Measurements from ENCODE around the gene PI4KA.
"Not testable (repeated sequence)": the region's sequence is repeated elsewhere in the genome, so short reads cannot be mapped to it uniquely, and the experiment has no call there.

PI4KA gene

DNA sequence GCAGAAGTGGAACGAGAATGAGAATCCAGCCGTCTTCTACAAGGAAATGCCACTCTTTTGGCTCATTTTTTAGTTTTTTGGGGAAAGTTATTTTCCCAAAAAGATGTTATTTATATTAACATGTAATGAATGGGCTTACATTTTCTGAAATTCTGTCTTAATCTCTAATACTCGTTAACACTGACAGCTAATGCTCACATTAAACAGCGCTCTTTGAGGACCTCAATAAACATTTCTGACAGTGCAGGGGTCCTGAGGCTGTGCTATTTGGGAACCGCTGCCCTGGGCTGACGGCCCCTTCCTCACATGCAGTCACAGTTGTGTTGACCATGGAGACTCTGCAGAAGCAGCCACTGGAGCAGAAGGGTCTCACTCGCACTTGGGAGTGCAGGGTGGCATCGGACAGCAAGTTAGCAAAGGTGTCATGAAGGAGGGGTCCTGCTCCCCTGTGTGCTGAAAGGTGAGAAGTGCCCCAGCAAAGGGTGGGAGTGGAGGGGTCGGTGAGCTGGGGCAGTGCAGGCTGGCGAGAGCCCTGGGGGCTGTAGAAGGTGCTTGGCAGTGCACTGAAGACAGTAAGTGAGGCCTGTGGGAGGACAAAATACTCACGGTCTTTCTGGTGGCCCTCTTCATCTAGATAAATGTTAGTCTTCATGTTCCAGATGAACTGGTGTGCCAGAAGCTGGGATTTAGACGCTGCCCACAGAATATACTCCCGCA is 137.8 kb downstream of the PI4KA start:
- H4K20me1 ChIP-seq (ENCODE audit: insufficient read depth, low read length) = no peaks in the 10 kb centered on the region
- no peaks in the 10 kb centered on the region for H3K4me1 ChIP-seq (ENCODE audit: low read length)
- H3K9me3 ChIP-seq (ENCODE audit: insufficient read depth, low read length) = no peaks in the 10 kb centered on the region
- no peak overlapping the region for H3K27ac ChIP-seq (ENCODE audit: low read length)
- H3K9ac ChIP-seq (ENCODE audit: low read length) = no peak overlapping the region
- H3K4me2 ChIP-seq (ENCODE audit: low read length) = no peak overlapping the region
- peaks cover 2% of the 10 kb centered on the region for H3K36me3 ChIP-seq (replicated peaks; ENCODE audit: low read depth, low read length)
- H3K27me3 ChIP-seq (ENCODE audit: low read depth, low read length) = no peaks in the 10 kb centered on the region
- no peaks in the 10 kb centered on the region for H3K79me2 ChIP-seq (ENCODE audit: low read length)
- no peak overlapping the region for H3K4me3 ChIP-seq (ENCODE audit: low read length)
- TF ChIP-seq EZH2phosphoT487 (IDR thresholded peaks at IDR 0.05; ENCODE audit: low read depth) = no peak
- TF ChIP-seq, protein P1, sequence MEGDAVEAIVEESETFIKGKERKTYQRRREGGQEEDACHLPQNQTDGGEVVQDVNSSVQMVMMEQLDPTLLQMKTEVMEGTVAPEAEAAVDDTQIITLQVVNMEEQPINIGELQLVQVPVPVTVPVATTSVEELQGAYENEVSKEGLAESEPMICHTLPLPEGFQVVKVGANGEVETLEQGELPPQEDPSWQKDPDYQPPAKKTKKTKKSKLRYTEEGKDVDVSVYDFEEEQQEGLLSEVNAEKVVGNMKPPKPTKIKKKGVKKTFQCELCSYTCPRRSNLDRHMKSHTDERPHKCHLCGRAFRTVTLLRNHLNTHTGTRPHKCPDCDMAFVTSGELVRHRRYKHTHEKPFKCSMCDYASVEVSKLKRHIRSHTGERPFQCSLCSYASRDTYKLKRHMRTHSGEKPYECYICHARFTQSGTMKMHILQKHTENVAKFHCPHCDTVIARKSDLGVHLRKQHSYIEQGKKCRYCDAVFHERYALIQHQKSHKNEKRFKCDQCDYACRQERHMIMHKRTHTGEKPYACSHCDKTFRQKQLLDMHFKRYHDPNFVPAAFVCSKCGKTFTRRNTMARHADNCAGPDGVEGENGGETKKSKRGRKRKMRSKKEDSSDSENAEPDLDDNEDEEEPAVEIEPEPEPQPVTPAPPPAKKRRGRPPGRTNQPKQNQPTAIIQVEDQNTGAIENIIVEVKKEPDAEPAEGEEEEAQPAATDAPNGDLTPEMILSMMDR (IDR thresholded peaks at IDR 0.05; ENCODE audit: low read depth, low read length) = no peak
- no peak overlapping the region for H2AFZ ChIP-seq (ENCODE audit: low read depth, low read length)

DNA sequence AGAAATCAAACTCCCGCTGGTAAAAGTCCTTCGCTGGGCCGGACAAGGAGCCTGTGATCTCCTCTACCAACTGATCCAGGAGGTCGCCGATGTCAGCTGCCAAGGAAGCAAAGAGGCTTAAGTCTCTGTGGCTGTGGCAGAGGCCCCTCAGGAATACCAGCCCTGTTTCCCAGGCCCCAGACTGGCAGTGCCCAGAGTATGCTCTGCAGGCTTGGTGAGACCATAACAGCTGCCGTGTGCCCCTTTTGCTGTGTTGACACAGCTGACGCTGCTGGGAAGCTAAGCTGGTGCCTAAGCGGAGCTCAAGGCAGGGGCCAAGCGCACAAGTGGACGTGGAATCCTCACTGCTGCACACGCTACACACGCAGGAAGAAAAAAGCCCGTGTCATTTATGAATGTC is 139.9 kb downstream of the PI4KA start:
- H4K20me1 ChIP-seq (ENCODE audit: insufficient read depth, low read length); H3K79me2 ChIP-seq (ENCODE audit: low read length); H3K27ac ChIP-seq (ENCODE audit: low read length); H3K36me3 ChIP-seq (replicated peaks; ENCODE audit: low read depth, low read length); H3K27me3 ChIP-seq (ENCODE audit: low read depth, low read length); H3K4me2 ChIP-seq (ENCODE audit: low read length); H3K9ac ChIP-seq (ENCODE audit: low read length); H3K4me1 ChIP-seq (ENCODE audit: low read length); H3K4me3 ChIP-seq (ENCODE audit: low read length); H2AFZ ChIP-seq (ENCODE audit: low read depth, low read length); H3K9me3 ChIP-seq (ENCODE audit: insufficient read depth, low read length): not testable (repeated sequence)

DNA sequence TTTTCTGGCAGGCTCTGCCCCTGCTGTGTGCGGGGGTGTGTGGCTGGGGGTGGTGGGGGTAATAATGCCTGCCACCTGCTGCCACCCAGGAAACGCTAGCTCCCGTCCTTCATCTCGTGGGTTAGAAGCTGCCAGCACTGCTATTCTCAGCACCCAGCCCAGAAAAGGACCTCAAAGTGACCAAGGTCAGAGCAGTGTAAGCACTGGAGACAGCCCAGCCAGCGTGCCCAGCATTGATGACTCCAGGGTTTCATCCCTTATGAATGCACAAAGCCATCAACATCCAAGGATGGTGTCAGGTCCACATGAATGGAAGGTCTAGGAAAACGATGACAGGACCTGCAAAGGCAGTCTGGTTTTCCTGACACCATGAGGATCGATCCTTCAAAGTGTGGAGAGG is 140.6 kb downstream of the PI4KA start:
- not testable (repeated sequence) for H3K79me2 ChIP-seq (ENCODE audit: low read length); H3K9me3 ChIP-seq (ENCODE audit: insufficient read depth, low read length); H3K4me3 ChIP-seq (ENCODE audit: low read length); H3K4me1 ChIP-seq (ENCODE audit: low read length); H3K4me2 ChIP-seq (ENCODE audit: low read length); H3K36me3 ChIP-seq (replicated peaks; ENCODE audit: low read depth, low read length); H3K27me3 ChIP-seq (ENCODE audit: low read depth, low read length); H3K27ac ChIP-seq (ENCODE audit: low read length); H2AFZ ChIP-seq (ENCODE audit: low read depth, low read length); H3K9ac ChIP-seq (ENCODE audit: low read length); H4K20me1 ChIP-seq (ENCODE audit: insufficient read depth, low read length)

DNA sequence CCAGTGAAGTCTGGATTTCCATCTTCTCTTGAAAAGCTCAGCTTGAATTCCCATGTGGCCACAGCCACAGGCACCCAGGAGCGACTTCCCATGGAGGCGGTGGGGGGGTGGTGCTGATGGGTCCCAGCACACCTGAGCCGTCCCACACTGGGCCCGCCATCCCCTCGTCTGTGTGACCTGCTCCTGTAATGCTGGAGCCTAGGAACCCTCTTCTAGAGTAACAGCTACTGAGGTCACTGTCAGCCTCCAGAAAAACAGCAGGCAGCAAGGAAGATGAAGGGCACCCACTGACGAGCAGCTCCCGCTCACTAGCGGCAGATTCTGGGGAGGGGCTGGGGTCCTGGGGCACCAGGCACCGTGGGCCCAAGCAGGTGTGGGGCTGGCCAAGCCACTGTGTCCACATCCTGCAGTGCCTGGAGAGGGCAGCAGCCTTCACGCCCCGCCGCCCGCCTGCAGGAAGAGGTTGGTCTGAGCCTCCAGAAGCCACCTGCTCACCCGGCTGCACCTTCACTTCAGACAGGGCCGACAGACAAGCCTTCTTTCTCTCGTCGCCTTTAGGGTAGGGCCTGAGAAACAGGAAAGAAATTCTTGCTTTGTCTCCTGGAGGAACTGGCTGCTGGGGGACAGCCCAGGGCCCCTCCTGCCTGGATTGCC is 141.3 kb downstream of the PI4KA start:
- not testable (repeated sequence) for H3K27ac ChIP-seq (ENCODE audit: low read length); H3K36me3 ChIP-seq (replicated peaks; ENCODE audit: low read depth, low read length); H3K79me2 ChIP-seq (ENCODE audit: low read length); H3K9me3 ChIP-seq (ENCODE audit: insufficient read depth, low read length); H3K4me2 ChIP-seq (ENCODE audit: low read length); H3K4me1 ChIP-seq (ENCODE audit: low read length); H4K20me1 ChIP-seq (ENCODE audit: insufficient read depth, low read length); H3K27me3 ChIP-seq (ENCODE audit: low read depth, low read length); H3K4me3 ChIP-seq (ENCODE audit: low read length); H3K9ac ChIP-seq (ENCODE audit: low read length); H2AFZ ChIP-seq (ENCODE audit: low read depth, low read length)

DNA sequence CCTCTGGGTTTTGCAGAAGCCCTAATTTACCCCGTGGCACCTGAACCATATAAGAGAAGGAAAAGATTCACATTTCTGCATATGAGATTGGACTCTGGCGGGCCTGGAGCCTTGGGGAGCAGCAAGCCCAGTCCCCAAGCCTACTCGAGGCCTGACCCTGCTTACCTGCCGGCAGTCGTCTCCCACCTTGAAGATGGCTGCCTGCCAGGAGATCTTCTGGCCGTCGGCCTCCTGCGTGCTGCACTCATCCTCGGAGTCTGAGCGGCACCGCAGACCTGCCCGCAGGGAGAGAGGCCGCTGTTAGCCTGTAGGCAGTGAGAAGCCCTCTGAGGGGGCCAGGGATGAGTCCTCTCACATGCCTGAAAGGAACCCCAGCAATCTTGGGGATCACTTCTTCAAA is 145.5 kb downstream of the PI4KA start:
- H3K4me1 ChIP-seq (ENCODE audit: low read length); H3K4me3 ChIP-seq (ENCODE audit: low read length); H3K27me3 ChIP-seq (ENCODE audit: low read depth, low read length); H3K36me3 ChIP-seq (replicated peaks; ENCODE audit: low read depth, low read length); H4K20me1 ChIP-seq (ENCODE audit: insufficient read depth, low read length); H2AFZ ChIP-seq (ENCODE audit: low read depth, low read length); H3K27ac ChIP-seq (ENCODE audit: low read length); H3K79me2 ChIP-seq (ENCODE audit: low read length); H3K9me3 ChIP-seq (ENCODE audit: insufficient read depth, low read length); H3K9ac ChIP-seq (ENCODE audit: low read length); H3K4me2 ChIP-seq (ENCODE audit: low read length): not testable (repeated sequence)

DNA sequence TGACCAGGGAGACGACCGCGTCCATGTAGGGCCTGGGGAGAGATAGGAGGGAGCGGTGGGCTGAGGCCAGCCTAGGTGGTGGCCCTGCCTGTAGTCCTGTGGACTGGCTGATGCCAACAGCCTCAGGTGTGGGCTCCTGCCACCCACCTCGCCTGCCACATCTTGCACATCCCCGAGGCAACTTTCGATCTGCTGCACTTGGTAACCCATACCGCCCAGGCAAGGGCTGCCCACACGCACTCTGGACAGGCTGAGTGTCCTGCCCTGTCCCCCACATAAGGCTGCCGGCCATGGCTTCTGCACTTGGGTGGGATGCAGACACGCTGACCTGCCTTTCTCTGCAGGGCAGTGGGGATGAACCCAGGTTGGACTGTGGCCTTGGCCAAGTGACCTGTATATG is 148.6 kb downstream of the PI4KA start:
- H3K9me3 ChIP-seq (ENCODE audit: insufficient read depth, low read length); H3K27me3 ChIP-seq (ENCODE audit: low read depth, low read length): not testable (repeated sequence)

DNA sequence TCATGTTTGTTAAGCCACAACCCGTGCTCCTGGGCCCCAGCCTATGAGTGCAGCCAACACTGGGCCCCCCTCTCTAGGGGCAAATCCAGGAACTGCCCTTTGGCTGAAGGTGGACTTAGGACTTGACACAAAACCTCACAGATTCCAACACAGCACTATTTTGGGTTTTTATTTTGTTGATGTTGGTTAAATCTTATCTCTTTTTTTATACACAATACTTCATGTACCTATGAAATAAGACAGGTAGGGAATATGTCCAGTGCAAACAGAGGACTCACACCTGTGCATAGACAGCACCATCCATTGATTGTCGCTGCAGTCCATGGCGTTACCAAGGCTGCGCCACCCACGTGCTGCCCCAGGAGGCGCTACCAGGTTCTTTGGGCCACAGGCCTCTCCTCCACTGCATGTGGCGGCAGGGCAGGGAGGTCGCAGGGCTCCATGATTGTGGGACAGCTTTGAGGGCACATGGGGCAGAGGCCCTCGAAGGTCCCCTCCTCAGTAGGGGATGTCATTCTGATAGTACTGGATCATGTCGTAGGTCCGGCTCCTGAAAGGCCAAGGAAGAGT is 151.0 kb downstream of the PI4KA start:
- H3K27ac ChIP-seq (ENCODE audit: low read length); H3K9me3 ChIP-seq (ENCODE audit: insufficient read depth, low read length); H3K36me3 ChIP-seq (replicated peaks; ENCODE audit: low read depth, low read length); H3K4me3 ChIP-seq (ENCODE audit: low read length); H3K79me2 ChIP-seq (ENCODE audit: low read length); H2AFZ ChIP-seq (ENCODE audit: low read depth, low read length); H4K20me1 ChIP-seq (ENCODE audit: insufficient read depth, low read length); H3K9ac ChIP-seq (ENCODE audit: low read length); H3K4me1 ChIP-seq (ENCODE audit: low read length); H3K4me2 ChIP-seq (ENCODE audit: low read length); H3K27me3 ChIP-seq (ENCODE audit: low read depth, low read length): not testable (repeated sequence)

More for the DNA sequence above, 148.6 kb downstream of the PI4KA start:
- H2AFZ ChIP-seq (ENCODE audit: low read depth, low read length); H3K4me1 ChIP-seq (ENCODE audit: low read length); H4K20me1 ChIP-seq (ENCODE audit: insufficient read depth, low read length); H3K4me2 ChIP-seq (ENCODE audit: low read length); H3K9ac ChIP-seq (ENCODE audit: low read length); H3K27ac ChIP-seq (ENCODE audit: low read length); H3K36me3 ChIP-seq (replicated peaks; ENCODE audit: low read depth, low read length); H3K79me2 ChIP-seq (ENCODE audit: low read length); H3K4me3 ChIP-seq (ENCODE audit: low read length): not testable (repeated sequence)

DNA sequence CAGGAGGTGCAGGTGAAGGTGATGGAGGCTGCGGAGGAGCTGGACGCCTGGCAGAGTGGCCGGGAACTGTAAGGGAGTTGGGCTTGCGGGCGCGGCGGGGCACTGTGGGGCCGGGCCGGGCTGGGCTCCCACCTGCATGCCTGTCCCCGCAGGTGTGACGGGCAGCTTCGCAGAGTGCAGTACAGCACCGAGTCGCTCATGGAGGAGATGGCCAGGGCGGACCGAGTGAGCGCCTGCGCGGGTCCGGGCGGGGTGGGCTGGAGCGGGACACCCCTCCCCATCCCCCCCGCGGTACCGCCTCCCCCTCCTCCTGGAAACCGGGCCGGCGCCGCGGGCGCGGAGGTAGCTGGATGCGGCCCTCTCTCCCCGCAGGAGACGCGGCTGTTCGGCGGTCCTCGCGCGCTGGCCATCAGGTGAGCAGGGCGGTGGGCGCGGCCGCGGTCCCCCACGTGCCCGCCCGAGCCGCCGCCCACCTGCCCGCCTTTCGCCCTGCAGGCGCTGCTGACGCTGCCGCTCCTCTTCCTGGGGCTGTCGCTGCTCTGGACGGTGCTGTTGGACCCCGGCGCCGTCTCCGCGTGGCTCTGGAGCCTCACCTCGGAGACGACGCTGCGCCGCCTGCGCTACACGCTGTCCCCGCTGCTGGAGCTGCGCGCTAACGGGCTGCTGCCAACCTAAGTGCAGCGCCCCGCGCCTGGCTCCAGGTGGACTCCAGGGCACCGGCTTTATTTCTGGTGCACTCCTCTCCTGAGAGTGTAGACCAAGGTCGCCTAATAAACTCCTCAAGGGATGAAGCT is 154.6 kb downstream of the PI4KA start:
- H3K9ac ChIP-seq (ENCODE audit: low read length); H3K27me3 ChIP-seq (ENCODE audit: low read depth, low read length); H2AFZ ChIP-seq (ENCODE audit: low read depth, low read length); H4K20me1 ChIP-seq (ENCODE audit: insufficient read depth, low read length); H3K27ac ChIP-seq (ENCODE audit: low read length); H3K79me2 ChIP-seq (ENCODE audit: low read length); H3K4me2 ChIP-seq (ENCODE audit: low read length); H3K4me3 ChIP-seq (ENCODE audit: low read length); H3K4me1 ChIP-seq (ENCODE audit: low read length); H3K36me3 ChIP-seq (replicated peaks; ENCODE audit: low read depth, low read length); H3K9me3 ChIP-seq (ENCODE audit: insufficient read depth, low read length): not testable (repeated sequence)
